Measurements from ENCODE around the gene PLEKHO2. TPM values are rescaled to one million over a fixed set of nuclear protein-coding genes. Genes with fewer than 3 reads are reported as not detected.
"Not testable (repeated sequence)": the region's sequence is repeated elsewhere in the genome, so short reads cannot be mapped to it uniquely, and the experiment has no call there.

Gene PLEKHO2
- total RNA-seq, 1 donor from 2014 or later = 18.0 TPM

GRCh38 chr15:64808785-64809453 is 32.8 kb upstream of the PLEKHO2 start:
- Mint-ChIP-seq H3K27ac (ENCODE audit: unreplicated experiment) (no peak overlapping the region), H3K4me3 (ENCODE audit: unreplicated experiment) (no peak overlapping the region)
- TF ChIP-seq, protein P1, sequence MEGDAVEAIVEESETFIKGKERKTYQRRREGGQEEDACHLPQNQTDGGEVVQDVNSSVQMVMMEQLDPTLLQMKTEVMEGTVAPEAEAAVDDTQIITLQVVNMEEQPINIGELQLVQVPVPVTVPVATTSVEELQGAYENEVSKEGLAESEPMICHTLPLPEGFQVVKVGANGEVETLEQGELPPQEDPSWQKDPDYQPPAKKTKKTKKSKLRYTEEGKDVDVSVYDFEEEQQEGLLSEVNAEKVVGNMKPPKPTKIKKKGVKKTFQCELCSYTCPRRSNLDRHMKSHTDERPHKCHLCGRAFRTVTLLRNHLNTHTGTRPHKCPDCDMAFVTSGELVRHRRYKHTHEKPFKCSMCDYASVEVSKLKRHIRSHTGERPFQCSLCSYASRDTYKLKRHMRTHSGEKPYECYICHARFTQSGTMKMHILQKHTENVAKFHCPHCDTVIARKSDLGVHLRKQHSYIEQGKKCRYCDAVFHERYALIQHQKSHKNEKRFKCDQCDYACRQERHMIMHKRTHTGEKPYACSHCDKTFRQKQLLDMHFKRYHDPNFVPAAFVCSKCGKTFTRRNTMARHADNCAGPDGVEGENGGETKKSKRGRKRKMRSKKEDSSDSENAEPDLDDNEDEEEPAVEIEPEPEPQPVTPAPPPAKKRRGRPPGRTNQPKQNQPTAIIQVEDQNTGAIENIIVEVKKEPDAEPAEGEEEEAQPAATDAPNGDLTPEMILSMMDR (IDR thresholded peaks at IDR 0.05; ENCODE audit: partially characterized antibody, unreplicated experiment) = no peak

GRCh38 chr15:64809649-64810496 is 31.8 kb upstream of the PLEKHO2 start:
- Mint-ChIP-seq H3K4me3 (ENCODE audit: unreplicated experiment) (peak overlapping the region; percentile 64), H3K9me3 (ENCODE audit: unreplicated experiment) (peaks cover 1% of the 10 kb centered on the region), H3K27me3 (ENCODE audit: unreplicated experiment) (peaks cover 6% of the 10 kb centered on the region), H3K4me1 (ENCODE audit: low read depth, unreplicated experiment) (peaks cover 28% of the 10 kb centered on the region), H3K27ac (ENCODE audit: unreplicated experiment) (peak overlapping the region; percentile 76), H3K36me3 (ENCODE audit: unreplicated experiment) (no peaks in the 10 kb centered on the region)
- TF ChIP-seq, protein P1 (IDR thresholded peaks at IDR 0.05; ENCODE audit: partially characterized antibody, unreplicated experiment) = peak; percentile 87
- DNase-seq = peak; percentile 88

More at GRCh38 chr15:64808785-64809453, 32.8 kb upstream of the PLEKHO2 start:
- no peak for DNase-seq
- Mint-ChIP-seq H3K4me1 (ENCODE audit: low read depth, unreplicated experiment) (peaks cover 28% of the 10 kb centered on the region), H3K36me3 (ENCODE audit: unreplicated experiment) (no peaks in the 10 kb centered on the region), H3K27me3 (ENCODE audit: unreplicated experiment) (peaks cover 10% of the 10 kb centered on the region), H3K9me3 (ENCODE audit: unreplicated experiment) (peaks cover 4% of the 10 kb centered on the region)

DNA sequence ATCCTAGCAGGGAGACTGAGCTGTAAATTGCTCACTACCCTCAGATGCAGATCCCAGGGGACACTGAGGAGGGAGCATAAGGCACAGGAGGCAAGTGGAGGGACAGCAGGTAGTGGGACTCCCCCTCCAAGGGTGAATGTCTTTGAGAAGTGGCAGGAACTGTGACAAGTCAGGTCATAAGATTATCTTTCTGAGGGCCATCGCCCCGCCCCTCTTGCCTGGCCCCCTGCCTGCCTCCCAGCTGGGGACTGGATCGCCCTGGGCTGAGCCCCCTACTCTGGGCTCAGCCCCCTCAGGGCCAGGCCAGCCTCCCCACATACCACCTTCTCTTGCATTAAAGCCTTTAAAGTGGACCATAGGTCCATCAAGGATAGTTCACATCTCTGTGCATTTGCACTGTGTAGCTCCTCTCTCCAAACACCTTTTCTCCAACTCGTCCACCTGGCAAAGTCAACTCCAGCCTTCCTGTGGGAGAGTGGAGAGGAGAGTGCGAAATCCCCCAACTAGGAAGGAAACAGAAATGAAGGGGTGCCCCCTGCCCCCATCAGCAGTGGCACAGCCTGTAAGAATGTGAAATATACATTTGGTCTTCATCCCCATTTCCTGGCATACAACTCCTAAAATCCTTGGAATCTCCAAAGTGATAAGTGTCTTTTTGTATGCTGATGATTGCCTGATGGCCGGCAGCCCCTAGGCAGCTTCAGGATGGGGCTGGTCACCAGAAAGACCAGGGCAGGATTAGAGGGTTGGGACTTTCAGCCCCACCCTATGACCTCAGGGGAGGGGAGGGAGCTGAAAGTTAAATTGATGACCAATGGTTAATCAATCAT is 31.0 kb upstream of the PLEKHO2 start:
- no peak for DNase-seq
- H3K4me1 Mint-ChIP-seq (ENCODE audit: low read depth, unreplicated experiment) = peaks cover 28% of the 10 kb centered on the region
- H3K36me3 Mint-ChIP-seq (ENCODE audit: unreplicated experiment) = no peaks in the 10 kb centered on the region
- H3K9me3 Mint-ChIP-seq (ENCODE audit: unreplicated experiment) = peaks cover 1% of the 10 kb centered on the region
- peaks cover 6% of the 10 kb centered on the region for H3K27me3 Mint-ChIP-seq (ENCODE audit: unreplicated experiment)
- TF ChIP-seq, protein P1 (IDR thresholded peaks at IDR 0.05; ENCODE audit: partially characterized antibody, unreplicated experiment) = no peak
- H3K27ac Mint-ChIP-seq (ENCODE audit: unreplicated experiment) = peak overlapping the region; percentile 76
- peak overlapping the region; percentile 63 for H3K4me3 Mint-ChIP-seq (ENCODE audit: unreplicated experiment)

GRCh38 chr15:64813075-64813474 is 28.6 kb upstream of the PLEKHO2 start:
- Mint-ChIP-seq H3K4me3 (ENCODE audit: unreplicated experiment) (no peak overlapping the region), H3K27ac (ENCODE audit: unreplicated experiment) (no peak overlapping the region), H3K9me3 (ENCODE audit: unreplicated experiment) (peaks cover 1% of the 10 kb centered on the region), H3K4me1 (ENCODE audit: low read depth, unreplicated experiment) (peaks cover 25% of the 10 kb centered on the region), H3K36me3 (ENCODE audit: unreplicated experiment) (no peaks in the 10 kb centered on the region), H3K27me3 (ENCODE audit: unreplicated experiment) (peaks cover 6% of the 10 kb centered on the region)
- TF ChIP-seq, protein P1 (IDR thresholded peaks at IDR 0.05; ENCODE audit: partially characterized antibody, unreplicated experiment) = no peak
- DNase-seq = no peak

DNA sequence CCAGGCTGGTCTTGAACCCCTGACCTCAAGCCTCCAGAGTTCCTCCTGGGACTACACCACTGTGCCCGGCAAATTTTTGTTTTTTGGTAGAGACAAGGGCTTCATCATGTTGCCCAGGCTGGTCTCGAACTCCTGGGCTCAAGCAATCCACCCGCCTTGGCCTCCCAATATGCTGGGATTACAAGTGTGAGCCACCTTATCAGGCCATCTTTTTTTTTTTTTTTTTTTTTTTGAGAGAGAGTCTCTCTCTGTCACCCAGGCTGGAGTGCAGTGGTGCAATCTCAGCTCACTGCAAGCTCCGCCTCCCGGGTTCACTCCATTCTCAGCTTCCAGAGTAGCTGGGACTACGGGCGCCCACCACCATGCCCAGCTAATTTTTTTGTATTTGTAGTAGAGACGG is 27.4 kb upstream of the PLEKHO2 start:
- H3K4me3 Mint-ChIP-seq (ENCODE audit: unreplicated experiment); DNase-seq; H3K27ac Mint-ChIP-seq (ENCODE audit: unreplicated experiment); H3K27me3 Mint-ChIP-seq (ENCODE audit: unreplicated experiment); H3K9me3 Mint-ChIP-seq (ENCODE audit: unreplicated experiment); H3K36me3 Mint-ChIP-seq (ENCODE audit: unreplicated experiment): not testable (repeated sequence)
- peaks cover 20% of the 10 kb centered on the region for H3K4me1 Mint-ChIP-seq (ENCODE audit: low read depth, unreplicated experiment)

GRCh38 chr15:64814965-64815364 is 26.8 kb upstream of the PLEKHO2 start:
- H3K36me3 Mint-ChIP-seq (ENCODE audit: unreplicated experiment); H3K27ac Mint-ChIP-seq (ENCODE audit: unreplicated experiment); H3K27me3 Mint-ChIP-seq (ENCODE audit: unreplicated experiment); DNase-seq; H3K4me3 Mint-ChIP-seq (ENCODE audit: unreplicated experiment); H3K9me3 Mint-ChIP-seq (ENCODE audit: unreplicated experiment): not testable (repeated sequence)
- H3K4me1 Mint-ChIP-seq (ENCODE audit: low read depth, unreplicated experiment) = peaks cover 17% of the 10 kb centered on the region
